ENCODE data around the gene NOX1.

Gene NOX1

GRCh38 chrX:100883654-100884053 is 9.5 kb upstream of the NOX1 start:
- H3K4me3 ChIP-seq (ENCODE audit: low read depth, low read length) = no peak overlapping the region
- TF ChIP-seq, protein P1, sequence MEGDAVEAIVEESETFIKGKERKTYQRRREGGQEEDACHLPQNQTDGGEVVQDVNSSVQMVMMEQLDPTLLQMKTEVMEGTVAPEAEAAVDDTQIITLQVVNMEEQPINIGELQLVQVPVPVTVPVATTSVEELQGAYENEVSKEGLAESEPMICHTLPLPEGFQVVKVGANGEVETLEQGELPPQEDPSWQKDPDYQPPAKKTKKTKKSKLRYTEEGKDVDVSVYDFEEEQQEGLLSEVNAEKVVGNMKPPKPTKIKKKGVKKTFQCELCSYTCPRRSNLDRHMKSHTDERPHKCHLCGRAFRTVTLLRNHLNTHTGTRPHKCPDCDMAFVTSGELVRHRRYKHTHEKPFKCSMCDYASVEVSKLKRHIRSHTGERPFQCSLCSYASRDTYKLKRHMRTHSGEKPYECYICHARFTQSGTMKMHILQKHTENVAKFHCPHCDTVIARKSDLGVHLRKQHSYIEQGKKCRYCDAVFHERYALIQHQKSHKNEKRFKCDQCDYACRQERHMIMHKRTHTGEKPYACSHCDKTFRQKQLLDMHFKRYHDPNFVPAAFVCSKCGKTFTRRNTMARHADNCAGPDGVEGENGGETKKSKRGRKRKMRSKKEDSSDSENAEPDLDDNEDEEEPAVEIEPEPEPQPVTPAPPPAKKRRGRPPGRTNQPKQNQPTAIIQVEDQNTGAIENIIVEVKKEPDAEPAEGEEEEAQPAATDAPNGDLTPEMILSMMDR (IDR thresholded peaks at IDR 0.05; ENCODE audit: borderline replicate concordance, insufficient read depth, low read depth, low read length) = no peak

DNA sequence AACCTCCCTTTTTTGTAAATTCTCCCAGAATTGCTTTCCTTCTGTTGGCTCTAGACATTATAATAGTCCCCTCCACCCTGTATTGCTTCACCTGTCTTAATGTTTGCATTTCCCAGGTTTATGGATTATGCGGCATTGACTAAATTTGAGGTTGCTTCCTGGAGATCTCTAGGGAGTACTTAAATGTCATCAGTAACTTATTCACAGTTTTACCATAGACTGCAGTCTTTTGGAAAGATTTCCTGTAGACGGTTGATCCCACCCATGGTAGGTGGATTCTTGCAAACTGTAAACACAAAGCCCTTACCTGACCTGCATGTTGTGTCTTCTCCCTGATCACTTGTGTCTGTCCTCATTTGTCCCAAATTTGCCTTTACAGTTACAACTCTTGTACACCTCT is 6.2 kb upstream of the NOX1 start:
- no peak overlapping the region for H3K4me3 ChIP-seq (ENCODE audit: low read depth, low read length)
- TF ChIP-seq, protein P1 (IDR thresholded peaks at IDR 0.05; ENCODE audit: borderline replicate concordance, insufficient read depth, low read depth, low read length) = no peak

- no peak overlapping the region for H3K4me3 ChIP-seq (ENCODE audit: low read depth, low read length)
- TF ChIP-seq, protein P1 (IDR thresholded peaks at IDR 0.05; ENCODE audit: borderline replicate concordance, insufficient read depth, low read depth, low read length) = no peak
Observed at GRCh38 chrX:100871594-100872560, 2.3 kb downstream of the NOX1 start.

DNA sequence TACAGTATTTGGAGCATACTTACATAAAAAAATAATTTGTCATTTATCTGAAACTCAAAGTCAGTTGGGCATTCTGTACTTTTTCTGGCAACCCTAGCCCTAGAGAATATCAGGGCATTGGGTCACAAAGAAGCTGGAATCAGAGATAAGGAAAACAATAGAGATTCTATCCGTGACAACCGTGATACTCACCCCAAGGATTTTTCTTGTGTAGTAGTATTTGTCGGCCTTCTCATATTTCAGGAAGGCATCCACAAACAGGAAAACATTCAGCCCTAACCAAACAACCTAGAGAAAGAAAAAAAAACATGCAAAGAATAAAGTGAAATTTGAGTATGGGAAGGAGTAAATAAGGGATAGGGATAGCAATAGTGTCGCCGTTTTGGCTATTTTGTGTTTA is 3.6 kb downstream of the NOX1 start:
- no peak overlapping the region for H3K4me3 ChIP-seq (ENCODE audit: low read depth, low read length)
- TF ChIP-seq, protein P1 (IDR thresholded peaks at IDR 0.05; ENCODE audit: borderline replicate concordance, insufficient read depth, low read depth, low read length) = no peak

DNA sequence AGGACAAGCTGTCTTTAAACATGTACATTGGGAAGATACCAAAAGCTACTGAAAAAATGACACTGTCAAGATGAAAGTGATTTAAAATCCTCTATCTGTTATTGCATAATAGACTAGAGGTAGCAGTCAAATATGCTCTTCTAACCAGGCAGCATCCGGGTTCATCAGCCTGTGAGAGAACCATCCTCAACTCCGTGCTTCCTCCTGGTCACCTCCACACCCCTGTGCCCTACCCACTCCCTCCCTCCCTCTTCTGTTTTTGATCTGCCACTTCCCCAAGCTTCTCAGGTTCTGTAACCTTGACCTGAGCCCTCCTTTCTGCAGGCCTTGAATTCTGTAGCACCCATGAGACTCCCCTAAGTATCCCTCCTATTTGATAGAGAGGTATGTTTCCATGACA is 5.9 kb downstream of the NOX1 start:
- TF ChIP-seq, protein P1 (IDR thresholded peaks at IDR 0.05; ENCODE audit: borderline replicate concordance, insufficient read depth, low read depth, low read length) = no peak

DNA sequence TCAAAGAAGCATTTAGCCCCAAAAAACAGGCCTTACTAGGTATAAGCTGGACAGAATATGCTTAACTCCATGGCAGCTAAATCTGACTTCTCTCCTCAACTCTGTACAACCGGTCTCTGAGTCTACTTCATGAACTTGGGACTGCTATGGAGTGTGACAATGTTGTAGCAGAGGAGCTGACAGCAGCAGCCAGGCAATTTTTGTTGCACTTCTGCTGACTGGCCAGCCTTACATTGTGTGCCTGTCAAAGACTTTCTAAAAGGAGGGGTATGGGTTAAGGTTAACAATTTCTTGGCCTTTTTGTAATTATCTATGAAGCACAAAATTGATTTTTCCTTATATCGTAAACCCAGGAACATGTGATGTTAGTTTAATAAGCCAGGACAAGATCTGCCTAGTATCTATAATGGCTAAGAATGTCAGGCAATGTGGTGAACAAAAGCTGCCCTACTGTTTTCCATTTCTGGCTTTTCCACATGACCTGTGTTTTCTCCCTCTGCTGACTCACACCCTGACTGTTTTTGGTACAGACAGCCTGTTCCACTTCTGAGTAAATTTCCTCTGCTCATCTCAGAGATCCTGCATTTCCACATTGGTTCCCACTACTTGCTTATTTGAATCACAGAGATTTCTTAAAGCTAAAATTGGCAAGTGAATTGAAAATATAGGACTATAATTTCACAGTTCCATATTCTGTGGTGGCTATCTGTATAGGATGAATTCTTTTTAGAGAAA is 9.3 kb downstream of the NOX1 start:
- TF ChIP-seq, protein P1 (IDR thresholded peaks at IDR 0.05; ENCODE audit: borderline replicate concordance, insufficient read depth, low read depth, low read length) = no peak
- H3K4me3 ChIP-seq (ENCODE audit: low read depth, low read length) = no peak overlapping the region

More for the DNA sequence above, 5.9 kb downstream of the NOX1 start:
- H3K4me3 ChIP-seq (ENCODE audit: low read depth, low read length) = no peak overlapping the region
